Loucy (cell line): ENCODE results near the gene LMF1.

Source experiments
- H2AFZ ChIP-seq: fragments of 200-600 bp; sonication (generic); 2 replicates; pipeline ENCODE4 v1.6.0; 2016; ENCODE audit warnings: antibody characterized with exemption, mild to moderate bottlenecking, low read length, moderate library complexity
- H3F3A ChIP-seq: fragments of 200-600 bp; 2 replicates; pipeline ENCODE4 v1.6.0; 2016; ENCODE audit warnings: antibody characterized with exemption, low read depth, mild to moderate bottlenecking
- H3K27me3 ChIP-seq: fragments of 200-600 bp; sonication (generic); 2 replicates; pipeline ENCODE4 v1.6.1; 2014; ENCODE audit warnings: low read length, mild to moderate bottlenecking; ENCODE audit not compliant: insufficient read depth, poor library complexity, severe bottlenecking
- H3K36me3 ChIP-seq: fragments of 200-600 bp; sonication (generic); 2 replicates; pipeline ENCODE4 v1.6.1; 2016; ENCODE audit warnings: low read length; ENCODE audit not compliant: insufficient read depth
- H3K4me1 ChIP-seq: fragments of 200-600 bp; sonication (generic); 2 replicates; pipeline ENCODE4 v1.5.1; 2014; ENCODE audit warnings: low read length, mild to moderate bottlenecking; ENCODE audit not compliant: insufficient read depth, poor library complexity, severe bottlenecking
- H3K4me2 ChIP-seq: fragments of 200-600 bp; sonication (generic); 2 replicates; pipeline ENCODE4 v1.6.0; 2014; ENCODE audit warnings: antibody characterized with exemption, low read length, low read depth, mild to moderate bottlenecking; ENCODE audit not compliant: poor library complexity, severe bottlenecking
- H3K4me3 ChIP-seq: fragments of 200-600 bp; sonication (generic); 2 replicates; pipeline ENCODE4 v1.5.1; 2014; ENCODE audit warnings: low read length, mild to moderate bottlenecking, mixed read lengths; ENCODE audit not compliant: poor library complexity, severe bottlenecking
- H3K79me2 ChIP-seq: fragments of 200-600 bp; sonication (generic); 2 replicates; pipeline ENCODE4 v1.6.1; 2014; ENCODE audit warnings: low read length; ENCODE audit not compliant: insufficient read depth
- H3K9ac ChIP-seq: fragments of 200-600 bp; sonication (generic); 2 replicates; pipeline ENCODE4 v1.6.0; 2014; ENCODE audit warnings: mild to moderate bottlenecking, low read depth, low read length, moderate library complexity; ENCODE audit not compliant: poor library complexity, severe bottlenecking
- H3K9me2 ChIP-seq: fragments of 200-600 bp; sonication (generic); replicated peaks from 2 replicates; pipeline ENCODE4 v1.6.1; 2016; ENCODE audit warnings: low read depth, low read length, mixed read lengths
- H3K9me3 ChIP-seq: fragments of 200-600 bp; sonication (generic); 2 replicates; pipeline ENCODE4 v1.6.1; 2014; ENCODE audit warnings: mild to moderate bottlenecking, antibody characterized with exemption, low read length, low read depth; ENCODE audit not compliant: insufficient read depth
- H4K20me1 ChIP-seq: fragments of 200-600 bp; sonication (generic); 2 replicates; pipeline ENCODE4 v1.6.0; 2014; ENCODE audit warnings: antibody characterized with exemption, low read length, mild to moderate bottlenecking; ENCODE audit not compliant: insufficient read depth, poor library complexity, severe bottlenecking
- EZH2phosphoT487 ChIP-seq: fragments of 200-600 bp; IDR thresholded peaks from 2 replicates; pipeline ENCODE4 v1.6.1; 2018; ENCODE audit warnings: antibody characterized with exemption, mild to moderate bottlenecking, moderate library complexity, borderline replicate concordance
- TF ChIP-seq, protein P1 (sequence below): fragments of 200-600 bp; sonication (generic); conservative IDR thresholded peaks from 2 replicates; pipeline ENCODE4 v1.5.1; 2014; ENCODE audit warnings: mild to moderate bottlenecking, antibody characterized with exemption, low read length

LMF1 gene

GRCh38 chr16:967546-968295 is 3.1 kb downstream of the LMF1 start:
- Histone ChIP-seq H3K9me2 (no peaks in the 10 kb centered on the region), H3K79me2 (no peaks in the 10 kb centered on the region; the same call in 1 of the 2 replicates), H2AFZ (no peak overlapping the region), H3K4me2 (no peak overlapping the region), H3F3A (no peaks in the 10 kb centered on the region), H3K27me3 (no peaks in the 10 kb centered on the region), H4K20me1 (no peaks in the 10 kb centered on the region), H3K36me3 (no peaks in the 10 kb centered on the region), H3K4me3 (no peak overlapping the region), H3K4me1 (no peaks in the 10 kb centered on the region), H3K9me3 (no peaks in the 10 kb centered on the region), H3K9ac (no peak overlapping the region)
- TF ChIP-seq, protein P1, sequence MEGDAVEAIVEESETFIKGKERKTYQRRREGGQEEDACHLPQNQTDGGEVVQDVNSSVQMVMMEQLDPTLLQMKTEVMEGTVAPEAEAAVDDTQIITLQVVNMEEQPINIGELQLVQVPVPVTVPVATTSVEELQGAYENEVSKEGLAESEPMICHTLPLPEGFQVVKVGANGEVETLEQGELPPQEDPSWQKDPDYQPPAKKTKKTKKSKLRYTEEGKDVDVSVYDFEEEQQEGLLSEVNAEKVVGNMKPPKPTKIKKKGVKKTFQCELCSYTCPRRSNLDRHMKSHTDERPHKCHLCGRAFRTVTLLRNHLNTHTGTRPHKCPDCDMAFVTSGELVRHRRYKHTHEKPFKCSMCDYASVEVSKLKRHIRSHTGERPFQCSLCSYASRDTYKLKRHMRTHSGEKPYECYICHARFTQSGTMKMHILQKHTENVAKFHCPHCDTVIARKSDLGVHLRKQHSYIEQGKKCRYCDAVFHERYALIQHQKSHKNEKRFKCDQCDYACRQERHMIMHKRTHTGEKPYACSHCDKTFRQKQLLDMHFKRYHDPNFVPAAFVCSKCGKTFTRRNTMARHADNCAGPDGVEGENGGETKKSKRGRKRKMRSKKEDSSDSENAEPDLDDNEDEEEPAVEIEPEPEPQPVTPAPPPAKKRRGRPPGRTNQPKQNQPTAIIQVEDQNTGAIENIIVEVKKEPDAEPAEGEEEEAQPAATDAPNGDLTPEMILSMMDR = no peak
- no peak for TF ChIP-seq EZH2phosphoT487

GRCh38 chr16:967077-967541 is 3.7 kb downstream of the LMF1 start:
- no peak overlapping the region for H3K4me3 ChIP-seq
- H3K4me2 ChIP-seq = no peak overlapping the region
- H3K9me2 ChIP-seq = no peaks in the 10 kb centered on the region
- no peaks in the 10 kb centered on the region for H3K27me3 ChIP-seq
- H3K36me3 ChIP-seq = no peaks in the 10 kb centered on the region
- H3K4me1 ChIP-seq = no peaks in the 10 kb centered on the region
- no peak overlapping the region for H3K9ac ChIP-seq
- no peak for TF ChIP-seq EZH2phosphoT487
- TF ChIP-seq, protein P1 = no peak
- no peak overlapping the region for H2AFZ ChIP-seq
- no peaks in the 10 kb centered on the region for H3K9me3 ChIP-seq
- H4K20me1 ChIP-seq = no peaks in the 10 kb centered on the region
- H3K79me2 ChIP-seq = no peaks in the 10 kb centered on the region; the same call in 1 of the 2 replicates
- no peaks in the 10 kb centered on the region for H3F3A ChIP-seq

GRCh38 chr16:966505-966904 is 4.3 kb downstream of the LMF1 start:
- no peak overlapping the region for H3K4me3 ChIP-seq
- H3K79me2 ChIP-seq = no peaks in the 10 kb centered on the region; the same call in 1 of the 2 replicates
- no peaks in the 10 kb centered on the region for H3K4me1 ChIP-seq
- H3F3A ChIP-seq = no peaks in the 10 kb centered on the region
- no peak for TF ChIP-seq EZH2phosphoT487
- TF ChIP-seq, protein P1 = no peak
- no peaks in the 10 kb centered on the region for H3K9me2 ChIP-seq
- no peaks in the 10 kb centered on the region for H4K20me1 ChIP-seq
- no peak overlapping the region for H3K4me2 ChIP-seq
- H2AFZ ChIP-seq = no peak overlapping the region
- H3K9me3 ChIP-seq = no peaks in the 10 kb centered on the region
- no peaks in the 10 kb centered on the region for H3K36me3 ChIP-seq
- H3K9ac ChIP-seq = no peak overlapping the region
- H3K27me3 ChIP-seq = no peaks in the 10 kb centered on the region
